Peyer's patch (tissue), 4 donors: ENCODE measurements around the gene CNTNAP2.

Experiments used
- POLR2A ChIP-seq, 2 donors: fragments of 450-650 bp; IDR thresholded peaks; one replicate each; pipeline ENCODE4 v1.5.1; 2017; ENCODE audit warnings: antibody characterized with exemption in 2 of 2, mild to moderate bottlenecking in 2 of 2, moderate library complexity in 2 of 2
- TF ChIP-seq, protein P1 (sequence below), 6 experiments: fragments of 450-650 bp in 4 of 6; fragments of 200-600 bp in 2 of 6; sonication (generic) in 1 of 6; IDR thresholded peaks; one replicate each; pipeline ENCODE4 v1.5.1; 2017 to 2019; ENCODE audit warnings: antibody characterized with exemption in 6 of 6, mild to moderate bottlenecking in 3 of 6, moderate library complexity in 1 of 6

- TF ChIP-seq, protein P1, sequence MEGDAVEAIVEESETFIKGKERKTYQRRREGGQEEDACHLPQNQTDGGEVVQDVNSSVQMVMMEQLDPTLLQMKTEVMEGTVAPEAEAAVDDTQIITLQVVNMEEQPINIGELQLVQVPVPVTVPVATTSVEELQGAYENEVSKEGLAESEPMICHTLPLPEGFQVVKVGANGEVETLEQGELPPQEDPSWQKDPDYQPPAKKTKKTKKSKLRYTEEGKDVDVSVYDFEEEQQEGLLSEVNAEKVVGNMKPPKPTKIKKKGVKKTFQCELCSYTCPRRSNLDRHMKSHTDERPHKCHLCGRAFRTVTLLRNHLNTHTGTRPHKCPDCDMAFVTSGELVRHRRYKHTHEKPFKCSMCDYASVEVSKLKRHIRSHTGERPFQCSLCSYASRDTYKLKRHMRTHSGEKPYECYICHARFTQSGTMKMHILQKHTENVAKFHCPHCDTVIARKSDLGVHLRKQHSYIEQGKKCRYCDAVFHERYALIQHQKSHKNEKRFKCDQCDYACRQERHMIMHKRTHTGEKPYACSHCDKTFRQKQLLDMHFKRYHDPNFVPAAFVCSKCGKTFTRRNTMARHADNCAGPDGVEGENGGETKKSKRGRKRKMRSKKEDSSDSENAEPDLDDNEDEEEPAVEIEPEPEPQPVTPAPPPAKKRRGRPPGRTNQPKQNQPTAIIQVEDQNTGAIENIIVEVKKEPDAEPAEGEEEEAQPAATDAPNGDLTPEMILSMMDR (IDR thresholded peaks at IDR 0.05), result no peak
- no peak for TF ChIP-seq POLR2A (IDR thresholded peaks at IDR 0.05)
These were observed 826.9 kb downstream of the CNTNAP2 start for GRCh38 chr7:146943483-146943882.
